ENCODE measurements around the gene MACROD1. TPM values are rescaled to one million over a fixed set of nuclear protein-coding genes. Genes with fewer than 3 reads are reported as not detected.
A peak's percentile ranks its signal among the peaks of the same experiment; 100 is the strongest.

Gene MACROD1
- total RNA-seq, 1 donor from 2014 or later, result 20.2 TPM

DNA sequence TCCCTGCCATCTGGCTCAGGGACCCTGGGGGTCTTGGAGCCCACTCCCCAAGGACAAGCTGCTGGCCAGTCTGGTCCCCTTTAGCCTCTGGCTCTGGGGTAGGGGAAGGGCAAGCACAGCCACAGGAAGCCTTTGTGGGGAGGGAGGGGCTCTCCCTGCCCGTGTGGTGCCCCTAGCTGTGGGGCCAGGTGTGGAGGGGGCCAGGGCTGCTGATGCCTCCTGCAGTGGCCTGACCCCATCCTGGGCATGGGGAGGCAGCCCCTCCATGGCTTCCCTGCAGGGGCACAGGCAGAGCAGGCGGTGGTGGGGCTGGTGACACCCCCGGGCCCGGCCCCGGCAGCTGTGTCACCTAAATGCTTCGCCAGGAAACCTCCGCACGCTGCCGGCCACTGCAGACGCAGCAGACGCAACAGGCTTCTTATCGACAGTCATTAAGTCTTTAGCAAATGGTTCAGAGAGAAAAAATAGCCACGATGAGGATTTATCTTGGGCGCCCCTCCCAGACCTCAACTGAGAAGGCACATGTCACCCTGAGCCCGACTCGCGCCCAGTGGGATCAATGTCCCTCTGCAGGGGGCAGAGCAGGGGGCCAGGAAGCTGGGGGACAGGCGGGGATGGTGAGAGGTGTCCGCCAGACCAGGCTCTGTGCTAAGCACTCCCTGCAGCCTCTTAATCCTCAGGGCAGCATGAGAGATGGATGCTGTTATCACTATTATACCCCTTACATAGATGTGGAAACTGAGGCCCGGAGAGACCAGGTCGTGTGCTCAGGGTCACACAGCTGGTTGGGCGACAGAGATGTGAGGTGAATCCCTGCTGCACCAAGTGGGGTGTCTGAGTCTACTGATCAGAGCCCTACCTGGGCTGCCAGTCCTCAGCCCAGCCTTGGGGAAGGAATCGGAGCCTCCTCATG lies 96.3 kb downstream of the MACROD1 start:
- no peak overlapping the region for H3K4me3 Mint-ChIP-seq
- no peak for DNase-seq (ENCODE audit: low spot score)
- no peaks in the 10 kb centered on the region for H3K9me3 Mint-ChIP-seq
- intact Hi-C loops (cut with micrococcal nuclease), result no loop called here
- H3K27me3 Mint-ChIP-seq (ENCODE audit: insufficient read depth), result no peaks in the 10 kb centered on the region
- H3K4me1 Mint-ChIP-seq (ENCODE audit: low read depth), result peaks cover 4% of the 10 kb centered on the region
- no peak overlapping the region for H3K27ac Mint-ChIP-seq
- H3K36me3 Mint-ChIP-seq (ENCODE audit: low read depth), result no peaks in the 10 kb centered on the region

DNA sequence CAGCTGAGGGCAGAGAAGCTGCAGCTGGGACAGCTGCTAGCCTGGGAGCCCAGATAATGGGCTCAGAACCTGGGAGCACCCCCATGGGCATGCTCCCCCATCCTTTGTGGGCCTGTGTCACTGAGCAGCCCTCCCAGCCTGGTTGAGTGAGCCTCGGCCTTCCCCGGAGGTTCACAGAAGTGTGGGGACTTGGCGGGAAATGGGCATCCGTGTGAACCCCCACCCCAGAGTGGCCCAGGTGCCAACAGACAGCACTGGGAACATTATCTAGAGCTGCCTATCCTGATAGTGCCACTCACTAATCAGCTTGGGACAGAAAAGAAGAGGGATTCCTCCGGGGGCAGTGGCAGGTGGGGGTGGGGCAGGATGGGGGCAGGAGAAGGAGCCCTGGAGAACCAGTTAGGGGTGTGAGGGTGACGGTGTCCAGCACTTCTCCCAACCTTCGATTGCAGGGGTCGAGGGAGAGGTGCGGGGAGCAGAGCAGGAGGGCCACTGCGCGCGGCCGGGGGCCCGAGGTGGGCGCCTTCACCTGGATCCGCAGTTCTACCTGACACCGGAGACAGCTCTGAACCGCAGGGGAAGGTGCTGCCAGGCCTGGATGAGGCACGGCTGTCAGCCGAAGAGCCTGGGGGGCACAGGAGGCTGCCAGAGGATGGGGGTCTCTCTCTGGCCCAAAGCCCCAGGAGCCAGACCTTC lies 97.1 kb downstream of the MACROD1 start:
- H3K9me3 Mint-ChIP-seq, result no peaks in the 10 kb centered on the region
- H3K27ac Mint-ChIP-seq, result no peak overlapping the region
- no peaks in the 10 kb centered on the region for H3K4me1 Mint-ChIP-seq (ENCODE audit: low read depth)
- H3K27me3 Mint-ChIP-seq (ENCODE audit: insufficient read depth), result no peaks in the 10 kb centered on the region
- intact Hi-C loops (cut with micrococcal nuclease), result no loop called here
- no peak overlapping the region for H3K4me3 Mint-ChIP-seq
- DNase-seq (ENCODE audit: low spot score), result no peak
- H3K36me3 Mint-ChIP-seq (ENCODE audit: low read depth), result no peaks in the 10 kb centered on the region

DNA sequence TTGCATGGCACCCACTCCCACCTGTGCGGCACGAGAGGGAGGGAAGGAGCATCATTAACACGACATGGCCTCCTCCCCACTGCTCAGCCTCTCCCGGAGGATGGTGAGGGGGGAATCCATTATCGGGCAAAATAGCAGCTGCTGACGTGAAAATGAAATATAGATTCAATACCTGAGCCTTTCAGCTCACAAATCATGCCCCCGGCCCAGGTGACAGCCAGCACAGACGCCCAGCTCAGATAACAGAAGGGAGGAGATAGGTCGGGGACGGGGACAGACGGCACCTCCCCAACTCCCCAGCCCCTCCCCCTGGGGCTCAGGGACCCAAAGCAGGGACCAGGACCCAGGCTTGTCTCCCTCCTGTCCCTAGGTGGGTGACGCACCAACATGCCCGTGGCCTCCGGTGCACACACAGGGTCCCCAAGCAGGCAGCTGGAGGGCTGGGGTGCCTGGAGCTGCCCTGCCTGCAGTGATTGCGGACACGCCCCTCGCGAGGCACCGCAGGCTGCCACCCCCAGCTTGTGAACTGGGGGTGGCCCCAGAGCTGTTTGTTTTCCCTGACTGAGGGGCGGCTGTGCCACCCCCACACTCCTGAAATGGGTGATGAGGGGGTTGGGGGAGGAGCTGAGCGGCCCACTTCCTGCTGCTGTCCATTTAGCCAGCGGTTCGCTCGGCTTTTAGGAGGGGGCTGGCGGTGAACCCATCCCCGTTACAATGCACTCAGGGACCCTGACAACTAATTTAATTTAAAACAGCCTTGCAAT lies 98.5 kb downstream of the MACROD1 start:
- intact Hi-C loops (cut with micrococcal nuclease), result no loop called here
- no peak overlapping the region for H3K4me3 Mint-ChIP-seq
- no peak for DNase-seq (ENCODE audit: low spot score)
- H3K9me3 Mint-ChIP-seq, result no peaks in the 10 kb centered on the region
- no peaks in the 10 kb centered on the region for H3K36me3 Mint-ChIP-seq (ENCODE audit: low read depth)
- no peak overlapping the region for H3K27ac Mint-ChIP-seq
- no peaks in the 10 kb centered on the region for H3K4me1 Mint-ChIP-seq (ENCODE audit: low read depth)
- H3K27me3 Mint-ChIP-seq (ENCODE audit: insufficient read depth), result no peaks in the 10 kb centered on the region

DNA sequence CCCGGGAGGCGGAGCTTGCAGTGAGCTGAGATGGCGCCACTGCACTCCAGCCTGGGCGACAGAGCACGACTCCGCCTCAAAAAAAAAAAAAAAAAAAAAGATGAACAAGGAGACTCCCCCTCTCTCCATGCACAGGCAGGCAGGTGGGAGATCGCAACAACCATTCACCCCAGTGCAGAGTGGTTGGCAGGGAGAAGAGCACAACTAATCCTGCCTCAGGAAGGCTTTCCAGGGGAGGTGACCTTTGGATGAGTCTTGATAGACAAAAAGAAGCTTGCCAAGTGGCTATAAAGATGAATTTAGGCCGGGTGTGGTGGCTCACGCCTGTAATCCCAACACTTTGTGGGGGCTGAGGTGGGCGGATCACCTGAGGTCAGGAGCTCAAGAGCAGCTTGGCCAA lies 100.2 kb downstream of the MACROD1 start:
- Mint-ChIP-seq H3K27me3 (ENCODE audit: insufficient read depth) (peaks cover 8% of the 10 kb centered on the region), H3K36me3 (ENCODE audit: low read depth) (peaks cover 2% of the 10 kb centered on the region)

DNA sequence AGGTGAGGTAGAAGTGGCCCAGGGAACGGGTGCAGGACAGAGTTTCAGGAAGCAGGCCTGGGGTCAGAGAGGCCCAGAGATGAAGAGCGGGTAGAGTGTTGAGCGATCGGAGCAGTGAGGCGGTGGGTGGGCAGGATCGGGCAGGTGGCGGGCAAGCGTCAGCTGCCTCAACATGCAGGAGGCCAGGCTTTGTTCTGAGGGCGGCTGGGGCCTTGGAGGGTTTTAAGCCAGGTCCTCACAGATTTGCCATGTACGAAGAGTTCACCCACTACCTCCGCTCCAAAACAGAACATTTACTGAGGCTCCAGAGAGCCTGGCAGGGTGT lies 100.8 kb downstream of the MACROD1 start:
- Mint-ChIP-seq H3K4me3 (no peak overlapping the region), H3K4me1 (ENCODE audit: low read depth) (peaks cover 5% of the 10 kb centered on the region), H3K9me3 (no peaks in the 10 kb centered on the region), H3K27ac (no peak overlapping the region), H3K27me3 (ENCODE audit: insufficient read depth) (peaks cover 10% of the 10 kb centered on the region), H3K36me3 (ENCODE audit: low read depth) (peaks cover 2% of the 10 kb centered on the region)
- intact Hi-C loops (cut with micrococcal nuclease), result no loop called here
- no peak for DNase-seq (ENCODE audit: low spot score)

More for the DNA sequence above, 100.2 kb downstream of the MACROD1 start:
- Mint-ChIP-seq H3K9me3 (no peaks in the 10 kb centered on the region), H3K4me3 (no peak overlapping the region), H3K27ac (no peak overlapping the region), H3K4me1 (ENCODE audit: low read depth) (peaks cover 5% of the 10 kb centered on the region)
- DNase-seq (ENCODE audit: low spot score), result no peak
- intact Hi-C loops (cut with micrococcal nuclease), result no loop called here

DNA sequence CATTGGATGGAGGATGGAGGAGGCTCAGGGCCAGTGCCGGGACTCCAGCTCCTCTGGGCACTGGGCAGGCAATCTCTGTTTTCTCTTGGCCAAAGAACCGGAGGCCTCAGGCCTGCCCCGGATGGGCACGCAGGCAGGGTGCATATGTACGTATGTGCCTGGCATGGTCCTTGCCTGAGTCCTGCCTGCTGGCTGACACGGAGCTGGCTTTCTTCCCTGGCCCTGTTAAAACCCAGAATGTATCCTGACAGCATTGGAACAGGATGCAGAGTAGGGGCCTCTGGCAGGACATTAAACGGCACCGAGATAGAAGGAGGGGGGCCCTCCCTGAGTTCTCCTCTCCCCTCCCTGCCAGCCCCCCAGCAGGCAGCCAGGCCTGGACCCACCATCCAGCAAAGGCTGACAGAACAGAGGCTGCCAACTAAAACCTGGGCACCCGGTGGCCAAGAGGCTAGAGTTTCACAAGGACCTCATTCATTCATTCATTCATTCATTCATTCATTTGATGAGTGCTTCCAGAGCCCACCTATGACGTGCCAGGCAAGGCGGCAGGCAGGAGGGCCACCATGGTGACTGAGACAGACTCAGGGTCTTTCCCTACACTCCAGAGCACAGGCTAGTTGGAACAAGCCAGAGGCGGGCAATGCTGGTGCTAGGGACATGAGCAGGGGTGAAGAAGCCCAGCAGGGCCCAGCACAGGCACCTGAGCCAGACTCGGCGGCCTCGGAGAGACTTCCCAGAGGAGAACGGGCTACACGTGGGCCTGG lies 101.4 kb downstream of the MACROD1 start:
- Mint-ChIP-seq H3K4me3 (no peak overlapping the region), H3K27ac (no peak overlapping the region), H3K4me1 (ENCODE audit: low read depth) (peaks cover 5% of the 10 kb centered on the region), H3K9me3 (no peaks in the 10 kb centered on the region), H3K27me3 (ENCODE audit: insufficient read depth) (peaks cover 10% of the 10 kb centered on the region), H3K36me3 (ENCODE audit: low read depth) (peaks cover 2% of the 10 kb centered on the region)
- intact Hi-C loops (cut with micrococcal nuclease), result no loop called here
- DNase-seq (ENCODE audit: low spot score), result no peak

DNA sequence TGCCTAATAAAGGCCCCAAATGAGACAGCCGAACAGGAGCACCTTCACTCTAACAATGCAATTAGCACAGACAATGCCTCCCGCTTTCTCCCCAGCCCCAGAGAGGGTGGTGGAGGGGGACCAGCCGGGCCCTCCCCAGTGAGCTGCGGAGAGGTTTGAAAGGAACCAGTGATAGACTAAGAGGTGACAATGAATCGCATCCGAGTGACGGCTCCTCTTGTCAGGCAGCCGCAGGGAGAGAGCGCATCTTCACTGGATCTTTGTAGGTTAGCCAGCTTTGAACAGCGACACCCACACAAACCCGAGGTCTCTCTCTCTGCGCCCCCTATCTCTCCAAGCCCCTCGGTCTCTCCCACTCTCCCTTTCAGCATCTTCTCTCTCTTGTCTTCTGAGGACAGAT lies 102.1 kb downstream of the MACROD1 start:
- no peak for DNase-seq (ENCODE audit: low spot score)
- Mint-ChIP-seq H3K9me3 (no peaks in the 10 kb centered on the region), H3K27me3 (ENCODE audit: insufficient read depth) (peaks cover 13% of the 10 kb centered on the region), H3K4me3 (no peak overlapping the region), H3K4me1 (ENCODE audit: low read depth) (peaks cover 5% of the 10 kb centered on the region), H3K36me3 (ENCODE audit: low read depth) (peaks cover 2% of the 10 kb centered on the region), H3K27ac (no peak overlapping the region)
- intact Hi-C loops (cut with micrococcal nuclease), result no loop called here

DNA sequence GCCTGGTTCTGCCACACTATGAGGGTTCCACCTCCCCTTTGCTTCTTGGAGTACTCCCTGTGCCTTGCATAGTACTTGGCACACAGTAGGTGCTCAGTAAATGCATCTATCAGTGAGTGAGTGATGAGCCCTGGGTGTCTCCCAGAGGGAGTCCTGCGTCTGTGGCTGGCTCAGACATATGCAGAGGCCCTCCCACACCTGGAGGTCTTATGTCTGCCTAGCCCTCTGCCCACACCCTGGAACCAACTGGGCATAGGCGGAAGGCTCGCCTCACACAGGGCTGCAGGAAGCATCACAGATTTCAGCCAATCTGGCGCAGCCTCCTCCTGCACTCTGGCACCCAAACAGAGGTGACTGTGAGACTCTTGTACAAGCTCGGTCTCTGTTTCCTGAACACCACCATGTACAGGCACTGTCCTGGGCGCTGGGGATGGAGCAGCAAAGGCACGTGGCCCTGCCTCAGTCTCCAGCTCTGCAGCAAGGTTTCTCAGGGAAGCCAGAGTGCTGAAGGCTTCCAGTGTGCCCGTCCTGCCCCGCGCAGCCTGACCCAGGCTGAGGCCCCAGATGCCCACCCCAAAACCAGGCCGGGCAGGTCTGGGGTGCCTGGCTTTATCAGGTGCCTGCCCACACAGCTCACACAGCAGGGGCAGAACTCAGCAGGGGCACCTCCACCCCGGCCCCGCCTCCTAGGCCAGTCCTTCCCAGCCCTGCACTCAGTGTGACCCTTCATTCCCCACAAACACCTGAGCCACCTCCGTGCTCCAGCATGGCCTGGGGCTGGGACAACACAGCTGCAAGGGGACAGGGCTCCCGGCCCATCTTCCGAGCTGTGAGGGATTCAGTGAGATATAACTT lies 103.5 kb downstream of the MACROD1 start:
- no peak overlapping the region for H3K4me3 Mint-ChIP-seq
- peaks cover 5% of the 10 kb centered on the region for H3K4me1 Mint-ChIP-seq (ENCODE audit: low read depth)
- intact Hi-C loops (cut with micrococcal nuclease), result no loop called here
- no peak overlapping the region for H3K27ac Mint-ChIP-seq
- peaks cover 13% of the 10 kb centered on the region for H3K27me3 Mint-ChIP-seq (ENCODE audit: insufficient read depth)
- peaks cover 2% of the 10 kb centered on the region for H3K36me3 Mint-ChIP-seq (ENCODE audit: low read depth)
- no peaks in the 10 kb centered on the region for H3K9me3 Mint-ChIP-seq
- no peak for DNase-seq (ENCODE audit: low spot score)

DNA sequence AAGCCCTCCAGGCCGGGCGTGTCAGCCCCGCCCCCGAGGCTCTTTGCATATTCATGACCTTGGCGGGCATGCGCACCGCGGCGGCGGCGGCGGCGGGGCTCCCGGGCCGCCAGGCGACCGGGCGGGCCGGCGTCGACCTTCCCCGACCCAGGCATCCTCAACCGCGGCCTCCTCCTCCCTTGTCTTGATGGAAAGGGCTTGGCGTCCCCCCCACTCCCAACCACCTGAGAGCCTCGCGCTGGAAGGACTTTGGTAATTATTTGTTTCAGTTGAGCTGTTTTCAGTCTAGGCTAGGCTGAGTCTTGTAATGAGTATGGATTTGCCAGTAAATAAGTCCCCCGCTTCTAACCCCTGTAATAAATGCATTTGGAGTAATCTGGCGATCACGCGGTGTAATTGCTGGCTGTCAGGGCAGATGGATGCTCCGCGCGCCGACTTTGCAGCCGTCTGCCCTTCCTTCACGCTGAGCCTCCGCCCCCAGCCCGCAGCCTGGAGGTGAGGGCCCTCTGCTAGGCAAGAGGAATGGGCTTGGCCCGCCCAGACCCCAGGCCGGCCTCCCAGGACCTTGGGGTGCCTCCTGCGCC lies 105.0 kb downstream of the MACROD1 start:
- Mint-ChIP-seq H3K36me3 (ENCODE audit: low read depth) (peaks cover 2% of the 10 kb centered on the region), H3K9me3 (no peaks in the 10 kb centered on the region), H3K27ac (no peak overlapping the region), H3K4me3 (peak overlapping the region; percentile 81), H3K27me3 (ENCODE audit: insufficient read depth) (peaks cover 13% of the 10 kb centered on the region), H3K4me1 (ENCODE audit: low read depth) (peaks cover 5% of the 10 kb centered on the region)
- DNase-seq (ENCODE audit: low spot score), result peak; percentile 56
- intact Hi-C loops (cut with micrococcal nuclease), result loop anchor here (1.0 kb wide), 1 partner anchor 61 kb away; no protein-coding TSS in a partner anchor

DNA sequence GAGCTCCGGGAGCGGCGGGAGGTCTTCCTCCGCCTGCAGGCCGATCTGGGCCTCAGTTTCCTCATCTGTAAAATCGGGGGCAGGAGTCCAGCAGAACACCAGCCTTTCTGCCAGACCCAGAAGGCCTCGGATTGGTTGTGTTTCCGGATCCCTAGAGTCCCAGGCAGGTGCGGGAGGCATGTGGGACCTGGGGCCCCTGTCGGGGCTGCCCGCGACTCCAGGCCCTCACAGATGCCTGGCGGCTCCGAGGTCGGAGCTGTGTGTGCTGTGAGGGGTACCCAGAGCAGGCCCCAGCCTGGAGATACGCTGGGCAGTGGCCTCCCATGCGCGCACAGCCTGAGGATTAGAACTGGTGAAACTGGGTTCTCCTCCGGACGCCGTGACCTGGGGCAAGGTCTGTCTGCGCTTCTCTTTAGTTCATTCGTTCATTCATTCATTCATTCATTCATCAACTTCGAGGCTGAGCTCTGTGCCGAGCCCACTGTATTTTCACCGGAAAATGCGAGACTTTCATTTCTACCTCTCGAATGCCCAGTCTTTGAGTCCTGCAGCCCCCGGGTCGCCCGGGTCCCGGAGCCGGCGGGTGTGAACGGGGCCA lies 105.6 kb downstream of the MACROD1 start:
- Mint-ChIP-seq H3K27ac (no peak overlapping the region), H3K36me3 (ENCODE audit: low read depth) (peaks cover 2% of the 10 kb centered on the region)

DNA sequence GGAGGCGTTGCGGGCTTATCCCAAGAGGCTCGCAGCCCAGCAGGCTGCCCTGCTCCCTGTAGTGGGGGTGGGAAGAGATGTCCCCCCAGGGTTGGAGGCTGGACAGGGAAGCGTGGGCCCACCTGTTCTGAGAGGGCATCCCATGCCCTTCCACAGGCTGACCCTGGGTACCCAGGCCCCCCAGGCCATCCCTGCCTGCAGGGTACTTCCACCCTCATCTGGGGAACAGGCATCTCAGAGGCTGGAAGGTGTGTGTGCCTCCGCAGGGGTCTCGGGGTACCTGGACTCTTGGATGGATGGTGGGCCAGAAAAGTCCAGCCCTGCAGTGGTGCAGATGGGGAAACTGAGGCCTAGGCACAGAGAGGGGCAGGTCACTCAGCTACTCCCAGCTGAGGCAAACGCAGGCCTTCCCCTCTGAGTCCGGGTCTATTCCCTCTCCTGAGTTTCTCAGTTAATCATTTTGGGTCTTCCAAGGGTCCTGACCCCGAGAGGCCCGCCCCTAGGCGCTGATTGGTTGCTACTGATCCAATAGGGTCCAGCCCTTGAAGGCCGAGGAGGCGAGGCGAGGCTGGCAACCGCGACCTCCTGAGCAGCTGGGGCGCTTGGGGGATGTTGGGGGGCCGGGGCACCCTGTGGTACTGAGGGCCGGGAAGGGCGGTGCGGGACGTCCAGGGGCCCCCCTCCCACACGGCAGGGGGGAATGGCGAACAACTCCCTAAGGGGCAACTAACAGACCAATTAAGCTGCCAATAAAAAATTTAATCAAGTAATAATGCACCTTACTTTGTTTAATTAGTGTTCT lies 106.4 kb downstream of the MACROD1 start:
- Mint-ChIP-seq H3K27ac (no peak overlapping the region), H3K4me1 (ENCODE audit: low read depth) (peaks cover 5% of the 10 kb centered on the region), H3K27me3 (ENCODE audit: insufficient read depth) (peaks cover 13% of the 10 kb centered on the region), H3K36me3 (ENCODE audit: low read depth) (peaks cover 2% of the 10 kb centered on the region), H3K4me3 (no peak overlapping the region), H3K9me3 (no peaks in the 10 kb centered on the region)
- intact Hi-C loops (cut with micrococcal nuclease), result no loop called here
- DNase-seq (ENCODE audit: low spot score), result no peak

More for the DNA sequence above, 105.6 kb downstream of the MACROD1 start:
- Mint-ChIP-seq H3K4me3 (peak overlapping the region; percentile 51), H3K27me3 (ENCODE audit: insufficient read depth) (peaks cover 13% of the 10 kb centered on the region), H3K4me1 (ENCODE audit: low read depth) (peaks cover 5% of the 10 kb centered on the region), H3K9me3 (no peaks in the 10 kb centered on the region)
- intact Hi-C loops (cut with micrococcal nuclease), result no loop called here
- no peak for DNase-seq (ENCODE audit: low spot score)

Data from activated T-helper 1 cell treated with anti-CD3 and anti-CD28 coated beads, Interleukin-12 subunit alpha, Interleukin-12 subunit beta, Interleukin-2, Interleukin-4 antibody, amounts not matched to agents 30 ng/mL and 10 ng/mL and 1 ng/mL, durations not matched to agents 14 hours and 24 hours and 36 hours (primary cell).